C4-2B (cell line): ENCODE data around the gene GHDC.

Experiments
- H3K27ac ChIP-seq: fragments of 450-650 bp; 2 replicates; pipeline ENCODE4 v1.5.1; 2017
- CTCF ChIP-seq: fragments of 450-650 bp; conservative IDR thresholded peaks from 2 replicates; pipeline ENCODE4 v1.5.1; 2017; ENCODE audit warnings: mild to moderate bottlenecking
- ZFX ChIP-seq: fragments of 450-650 bp; IDR thresholded peaks from 2 replicates; pipeline ENCODE4 v1.6.1; 2017

Gene GHDC

DNA sequence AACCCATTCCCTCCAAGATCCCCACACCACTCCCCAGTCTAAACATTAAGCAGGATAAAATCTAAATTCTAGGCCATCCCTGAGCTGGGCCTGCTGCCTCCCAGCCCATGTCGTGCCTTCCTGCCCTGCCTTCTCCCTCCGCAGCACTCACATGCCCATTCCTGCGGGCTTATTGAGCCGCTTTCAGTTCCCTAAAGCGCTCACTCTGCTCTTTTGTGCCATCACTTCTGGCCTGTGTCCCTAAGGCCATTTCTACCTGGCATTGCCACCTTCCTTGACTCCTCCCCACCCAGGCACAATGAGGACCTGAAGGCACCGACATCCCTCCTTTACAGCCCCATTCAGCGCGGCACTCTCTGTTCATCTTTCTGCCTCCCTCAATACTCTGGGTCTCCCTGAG, 26.5 kb downstream of the GHDC start:
- H3K27ac ChIP-seq, result no peak overlapping the region
- TF ChIP-seq ZFX, result no peak
- no peak for TF ChIP-seq CTCF

DNA sequence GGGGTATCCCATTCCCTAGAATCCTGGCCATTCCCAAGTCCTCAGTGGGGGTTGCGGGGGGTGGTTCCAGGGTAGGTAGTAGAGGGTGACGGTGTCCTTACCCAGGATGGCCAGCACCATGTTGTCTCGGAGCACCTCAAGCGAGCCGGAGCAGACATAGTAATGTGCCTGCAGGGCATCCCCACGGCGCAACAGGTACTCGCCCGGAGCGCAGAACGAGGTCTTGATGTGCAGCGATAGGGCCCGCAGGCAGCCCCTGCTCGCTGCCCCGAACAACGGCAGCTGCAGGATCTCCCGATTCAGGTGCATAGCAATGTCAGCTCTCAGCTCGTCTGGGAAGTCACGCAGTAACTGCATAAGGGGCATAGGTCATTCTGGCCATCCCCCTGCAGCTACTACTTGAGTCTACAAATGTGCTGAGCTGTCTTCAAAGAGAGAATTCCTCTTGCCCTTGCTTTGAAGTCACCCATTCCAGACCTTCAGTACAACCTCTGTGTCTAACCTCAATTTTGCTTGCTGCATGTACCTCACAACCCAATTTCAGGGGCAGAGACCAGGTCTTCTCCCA, 28.0 kb downstream of the GHDC start:
- H3K27ac ChIP-seq, result no peak overlapping the region
- no peak for TF ChIP-seq CTCF

- TF ChIP-seq ZFX, result no peak
- no peak for TF ChIP-seq CTCF
Measured at GRCh38 chr17:42165751-42166150, 28.5 kb downstream of the GHDC start.

GRCh38 chr17:42163696-42164407, 30.4 kb downstream of the GHDC start:
- no peak for TF ChIP-seq CTCF
- TF ChIP-seq ZFX, result no peak
- no peak overlapping the region for H3K27ac ChIP-seq

More at GRCh38 chr17:42165751-42166150, 28.5 kb downstream of the GHDC start:
- H3K27ac ChIP-seq, result no peak overlapping the region

GRCh38 chr17:42163113-42163512, 31.2 kb downstream of the GHDC start:
- TF ChIP-seq CTCF (no peak; the same call in 1 of the 2 replicates), ZFX (no peak)
- no peak overlapping the region for H3K27ac ChIP-seq

DNA sequence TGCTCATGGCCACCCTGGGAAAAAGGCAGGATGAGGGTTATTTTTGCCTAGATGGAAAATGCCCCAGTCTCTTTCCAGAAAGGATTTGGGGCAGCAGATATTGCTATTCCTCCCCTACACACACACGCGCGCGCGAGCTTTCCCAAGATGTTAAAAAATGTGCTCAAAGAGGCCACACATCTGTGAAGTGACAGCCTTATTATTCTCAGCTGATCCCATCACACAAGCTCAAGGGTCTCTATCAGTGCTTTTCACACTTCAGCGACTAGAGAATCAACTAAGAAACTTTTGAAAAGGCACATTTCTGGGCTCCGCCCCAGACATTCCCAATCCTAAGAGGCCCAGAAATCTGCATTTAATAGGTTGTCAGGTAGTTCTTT, 33.8 kb downstream of the GHDC start:
- TF ChIP-seq ZFX (no peak), CTCF (no peak)
- no peak overlapping the region for H3K27ac ChIP-seq

- no peak for TF ChIP-seq ZFX
- no peak for TF ChIP-seq CTCF
- H3K27ac ChIP-seq, result no peak overlapping the region
Measured at GRCh38 chr17:42159796-42160530, 34.3 kb downstream of the GHDC start.
